ENCODE data around the gene CAMK4.
"Not testable (repeated sequence)": the region's sequence is repeated elsewhere in the genome, so short reads cannot be mapped to it uniquely, and the experiment has no call there.

CAMK4 gene

GRCh38 chr5:111349429-111349828 is 125.2 kb downstream of the CAMK4 start:
- Histone ChIP-seq H3K9me3 (no peaks in the 10 kb centered on the region), H3K4me1 (peaks cover 6% of the 10 kb centered on the region), H3K36me3 (peaks cover 44% of the 10 kb centered on the region), H3K27me3 (no peaks in the 10 kb centered on the region), H3K4me3 (ENCODE audit: low read depth, low read length) (no peak overlapping the region)
- DNase-seq: no peak
- no peak for TF ChIP-seq CTCF (IDR thresholded peaks at IDR 0.05; ENCODE audit: low read depth, low read length)

DNA sequence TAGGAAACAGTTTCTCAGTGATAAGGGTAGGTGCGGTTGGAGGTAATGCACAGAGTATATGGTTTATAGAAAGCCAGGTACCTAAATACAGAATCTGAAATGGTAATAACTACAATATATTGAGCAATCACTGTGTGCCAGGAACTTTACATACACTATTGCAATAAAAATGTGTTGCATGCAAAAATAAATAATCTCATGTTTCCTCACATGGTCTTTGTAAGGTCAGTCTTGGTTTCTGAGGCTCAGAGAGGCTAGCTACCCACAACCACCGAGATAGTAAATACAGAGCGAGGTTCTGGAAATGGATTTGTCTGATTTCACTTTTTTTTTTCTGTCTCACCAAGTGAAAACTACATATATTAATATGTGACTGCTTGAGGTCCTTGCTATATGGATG is 128.9 kb downstream of the CAMK4 start:
- H3K27me3 ChIP-seq: no peaks in the 10 kb centered on the region
- peaks cover 30% of the 10 kb centered on the region for H3K36me3 ChIP-seq
- no peak for TF ChIP-seq CTCF (IDR thresholded peaks at IDR 0.05; ENCODE audit: low read depth, low read length)
- H3K9me3 ChIP-seq: no peaks in the 10 kb centered on the region
- no peaks in the 10 kb centered on the region for H3K4me1 ChIP-seq
- H3K4me3 ChIP-seq (ENCODE audit: low read depth, low read length): no peak overlapping the region
- DNase-seq: no peak

GRCh38 chr5:111358726-111359125 is 134.5 kb downstream of the CAMK4 start:
- not testable (repeated sequence) for DNase-seq; H3K4me1 ChIP-seq; H3K9me3 ChIP-seq; H3K27me3 ChIP-seq; H3K4me3 ChIP-seq (ENCODE audit: low read depth, low read length)
- H3K36me3 ChIP-seq: peaks cover 36% of the 10 kb centered on the region

DNA sequence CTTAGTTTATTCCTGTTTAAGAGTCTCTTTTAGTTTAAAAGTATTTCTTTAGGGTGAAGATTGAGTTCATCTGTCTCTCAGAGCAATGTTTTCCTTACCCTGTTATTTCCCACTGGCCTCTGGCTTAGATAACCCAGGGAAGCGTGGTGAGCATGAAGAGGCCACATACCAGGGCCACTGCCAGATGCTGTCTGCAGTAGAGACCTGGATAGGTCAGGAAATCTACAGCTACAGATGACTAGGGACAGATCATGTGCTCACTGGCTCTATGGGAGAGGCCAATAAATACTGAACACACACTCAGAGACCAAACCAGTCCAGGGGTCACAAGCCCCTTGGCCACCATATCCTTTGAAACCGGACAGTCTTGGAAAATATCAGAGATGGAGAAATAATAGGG is 136.0 kb downstream of the CAMK4 start:
- H3K4me1 ChIP-seq: peaks cover 13% of the 10 kb centered on the region
- H3K4me3 ChIP-seq (ENCODE audit: low read depth, low read length): no peak overlapping the region
- DNase-seq: peak; percentile 56
- TF ChIP-seq CTCF (IDR thresholded peaks at IDR 0.05; ENCODE audit: low read depth, low read length): no peak
- H3K9me3 ChIP-seq: peaks cover 4% of the 10 kb centered on the region; the same call in 1 of the 2 replicates
- peaks cover 36% of the 10 kb centered on the region for H3K36me3 ChIP-seq
- H3K27me3 ChIP-seq: no peaks in the 10 kb centered on the region

GRCh38 chr5:111364992-111365391 is 140.8 kb downstream of the CAMK4 start:
- no peak for TF ChIP-seq CTCF (IDR thresholded peaks at IDR 0.05; ENCODE audit: low read depth, low read length)
- H3K4me3 ChIP-seq (ENCODE audit: low read depth, low read length): no peak overlapping the region
- H3K36me3 ChIP-seq: peaks cover 34% of the 10 kb centered on the region
- peaks cover 31% of the 10 kb centered on the region for H3K4me1 ChIP-seq
- no peak for DNase-seq
- no peaks in the 10 kb centered on the region for H3K27me3 ChIP-seq
- peaks cover 4% of the 10 kb centered on the region; the same call in 1 of the 2 replicates for H3K9me3 ChIP-seq

DNA sequence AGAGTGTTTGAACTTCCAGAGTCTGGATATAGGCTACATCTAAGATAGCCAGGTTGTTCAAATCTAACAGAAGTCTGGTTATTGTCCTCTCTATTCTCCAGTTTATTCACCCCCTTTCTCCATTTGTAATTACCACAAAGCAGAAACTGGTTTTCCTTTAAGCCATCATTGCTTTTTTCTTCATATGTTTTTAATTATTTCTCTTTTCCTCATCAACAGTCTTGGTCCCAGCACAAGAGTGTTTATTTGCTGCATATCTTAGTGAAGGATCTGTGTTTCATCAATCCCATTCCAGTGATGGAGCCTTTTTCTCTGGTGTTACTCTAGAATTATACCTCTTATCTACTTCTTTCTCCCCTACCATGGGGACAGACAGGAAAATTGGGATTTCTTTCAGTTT is 142.2 kb downstream of the CAMK4 start:
- H3K9me3 ChIP-seq: no peaks in the 10 kb centered on the region
- peaks cover 24% of the 10 kb centered on the region for H3K4me1 ChIP-seq
- peaks cover 39% of the 10 kb centered on the region for H3K36me3 ChIP-seq
- TF ChIP-seq CTCF (IDR thresholded peaks at IDR 0.05; ENCODE audit: low read depth, low read length): no peak
- no peaks in the 10 kb centered on the region for H3K27me3 ChIP-seq
- DNase-seq: no peak
- no peak overlapping the region for H3K4me3 ChIP-seq (ENCODE audit: low read depth, low read length)

- H3K9me3 ChIP-seq: no peaks in the 10 kb centered on the region
- DNase-seq: peak; percentile 19
- H3K4me3 ChIP-seq (ENCODE audit: low read depth, low read length): no peak overlapping the region
- H3K27me3 ChIP-seq: no peaks in the 10 kb centered on the region
- TF ChIP-seq CTCF (IDR thresholded peaks at IDR 0.05; ENCODE audit: low read depth, low read length): no peak
- peaks cover 39% of the 10 kb centered on the region for H3K36me3 ChIP-seq
- peaks cover 24% of the 10 kb centered on the region for H3K4me1 ChIP-seq
These were observed 142.9 kb downstream of the CAMK4 start for GRCh38 chr5:111367115-111367514.

Data from BE2C (cell line).